Endothelial cell of umbilical vein (primary cell): Measurements from ENCODE around the gene ATP2B2. TPM values are rescaled to one million over a fixed set of nuclear protein-coding genes. Genes with fewer than 3 reads are reported as not detected.

Experiments
- BruUV-seq: library from RNA; stranded (reverse); fragments of 400-500 nt; replicated peaks from 2 replicates; lab custom pipeline; 2021; lab: Mats Ljungman, UMichigan
- CTCF ChIA-PET: fragments of 300-600, 350-600 bp; sonication (Branson Sonifier 250); formaldehyde crosslinking; loops from one replicate; lab custom pipeline; 2021; ENCODE audit warnings: antibody characterized with exemption, inconsistent platforms; lab: Charles Lee
- POLR2A ChIA-PET: fragments of 300-600, 350-600 bp; sonication (Branson Sonifier 250); formaldehyde crosslinking; loops from one replicate; lab custom pipeline; 2021; ENCODE audit warnings: antibody characterized with exemption, inconsistent platforms; lab: Charles Lee
- DNase-seq: peaks from one replicate; pipeline ENCODE4 v3.0.0-alpha.2; 2011; ENCODE audit warnings: low read depth, low spot score
- FAIRE-seq: peaks from 2 replicates; lab custom pipeline; 2011; peaks lifted over from hg19 to GRCh38; lab: Jason Lieb, UNC
- H2AFZ ChIP-seq: 2 replicates; pipeline ENCODE4 v1.6.0; 2012; ENCODE audit warnings: low read depth, low read length, control low read depth, inconsistent platforms
- H3K27ac ChIP-seq: 2 replicates; pipeline ENCODE4 v1.5.1; 2011; ENCODE audit warnings: low read depth, mild to moderate bottlenecking, control low read depth, low read length, moderate library complexity; ENCODE audit not compliant: insufficient read depth
- H3K27me3 ChIP-seq, 2 experiments: 2 replicates each; pipeline versions ENCODE4 v1.6.0 to v1.6.1; 2011; ENCODE audit warnings: low read length in 2 of 2, mixed read lengths in 1 of 2; ENCODE audit not compliant: control insufficient read depth in 2 of 2, insufficient read depth in 2 of 2
- H3K36me3 ChIP-seq, 2 experiments: 2 replicates in 1 of 2; 3 replicates in 1 of 2; pipeline ENCODE4 v1.5.1; 2011; ENCODE audit warnings: low read length in 2 of 2, mild to moderate bottlenecking in 1 of 2, moderate library complexity in 1 of 2; ENCODE audit not compliant: control insufficient read depth in 2 of 2, insufficient read depth in 2 of 2; ENCODE audit errors: extremely low read depth in 1 of 2
- H3K4me1 ChIP-seq: 3 replicates; pipeline ENCODE4 v1.5.1; 2011; ENCODE audit warnings: mild to moderate bottlenecking, low read length; ENCODE audit not compliant: control insufficient read depth, insufficient read depth; ENCODE audit errors: extremely low read depth
- H3K4me2 ChIP-seq: 2 replicates; pipeline ENCODE4 v1.6.1; 2011; ENCODE audit warnings: low read length, control low read depth, mixed read lengths; ENCODE audit not compliant: insufficient read depth
- H3K4me3 ChIP-seq, 3 experiments: fragments of 200-600 bp in 1 of 3; sonication (generic), shearing (Covaris generic) in 1 of 3; replicated peaks in 1 of 3; 2 replicates each; pipeline ENCODE4 v1.5.1; 2011 to 2016; ENCODE audit warnings: control low read depth in 3 of 3, low read length in 3 of 3, mild to moderate bottlenecking in 2 of 3, inconsistent platforms in 1 of 3, low read depth in 1 of 3, moderate library complexity in 1 of 3; ENCODE audit not compliant: insufficient read depth in 1 of 3
- H3K79me2 ChIP-seq: 2 replicates; pipeline ENCODE4 v1.6.0; 2012; ENCODE audit warnings: low read length, inconsistent platforms; ENCODE audit not compliant: control insufficient read depth, insufficient read depth
- H3K9ac ChIP-seq: replicated peaks from 2 replicates; pipeline ENCODE3; 2011; ENCODE audit warnings: low read length, control low read depth; ENCODE audit not compliant: insufficient read depth; ENCODE audit errors: extremely low read depth
- H3K9me1 ChIP-seq: replicated peaks from 3 replicates; pipeline ENCODE4 v1.6.0; 2011; ENCODE audit warnings: mild to moderate bottlenecking, low read length; ENCODE audit not compliant: control insufficient read depth, insufficient read depth; ENCODE audit errors: extremely low read depth
- H3K9me3 ChIP-seq: replicated peaks from 2 replicates; pipeline ENCODE4 v1.5.1; 2012; ENCODE audit warnings: low read length, inconsistent platforms; ENCODE audit not compliant: control insufficient read depth, insufficient read depth
- H4K20me1 ChIP-seq: replicated peaks from 2 replicates; pipeline ENCODE3; 2011; ENCODE audit warnings: mild to moderate bottlenecking, low read length; ENCODE audit not compliant: control insufficient read depth, insufficient read depth; ENCODE audit errors: extremely low read depth
- EZH2 ChIP-seq: IDR thresholded peaks from 2 replicates; pipeline ENCODE4 v1.6.1; 2012; ENCODE audit warnings: borderline replicate concordance, low read depth, mild to moderate bottlenecking, moderate library complexity, low read length, inconsistent platforms; ENCODE audit not compliant: severe bottlenecking
- FOS ChIP-seq: IDR thresholded peaks from 2 replicates; pipeline ENCODE4 v1.6.1; 2011; ENCODE audit warnings: mild to moderate bottlenecking, low read length, moderate library complexity, borderline replicate concordance; ENCODE audit not compliant: insufficient read depth
- GATA2 ChIP-seq: IDR thresholded peaks from 2 replicates; pipeline ENCODE4 v1.7.0; 2011; ENCODE audit warnings: low read depth, mild to moderate bottlenecking, moderate library complexity, mixed read lengths, low read length; ENCODE audit not compliant: insufficient read length, insufficient read depth
- JUN ChIP-seq: IDR thresholded peaks from 2 replicates; pipeline ENCODE4 v1.6.1; 2011; ENCODE audit warnings: borderline replicate concordance, low read depth; ENCODE audit not compliant: insufficient read length, insufficient read depth
- MYC ChIP-seq: IDR thresholded peaks from one replicate; pipeline ENCODE4 v1.6.1; 2011; ENCODE audit warnings: mild to moderate bottlenecking, low read depth, low read length
- POLR2A ChIP-seq: IDR thresholded peaks from 2 replicates; pipeline ENCODE4 v1.6.1; 2012; ENCODE audit warnings: low read depth, mild to moderate bottlenecking, control low read depth, low read length
- POLR2AphosphoS5 ChIP-seq: IDR thresholded peaks from 2 replicates; pipeline ENCODE4 v1.6.1; 2012; ENCODE audit warnings: low read depth, mild to moderate bottlenecking, control low read depth, low read length, moderate library complexity; ENCODE audit not compliant: insufficient read depth
- dilution Hi-C: fragments of 300-500 bp; cut with MboI; formaldehyde crosslinking; loops from one replicate; pipeline ENCODE4 v1.15.0; 2019; ENCODE audit warnings: low sequenced_read_pairs; ENCODE audit not compliant: extremely low pct_ligation_motif_present
- intact Hi-C: fragments of 100-400 bp; cut with micrococcal nuclease; formaldehyde crosslinking; loops from one replicate; pipeline ENCODE4 v1.10.0; 2022
- polyA plus RNA-seq, 4 experiments: library from polyadenylated mRNA; depleted of rRNA in 3 of 4; stranded (reverse) in 3 of 4; unstranded in 1 of 4; fragments of >200 nt; gene quantifications; 2 replicates each; pipeline versions ENCODE4 v1.2.1 to v1.2.3, GENCODE V29; 2011 to 2012; ENCODE audit warnings: missing spikeins in 1 of 4
- total RNA-seq: library from RNA; stranded (reverse); gene quantifications from 2 replicates; pipeline ENCODE4 v1.2.3, GENCODE V29; 2021
- TF ChIP-seq, protein P1 (sequence below): IDR thresholded peaks from 2 replicates; pipeline ENCODE4 v1.6.1; 2011; ENCODE audit not compliant: insufficient read depth, insufficient read length
- TF ChIP-seq, protein P2 (sequence below), 2 donors: IDR thresholded peaks; 1 replicate in 1 of 2; 2 replicates in 1 of 2; pipeline ENCODE4 v1.5.1; 2011; ENCODE audit warnings: low read length in 2 of 2, mild to moderate bottlenecking in 2 of 2, moderate library complexity in 2 of 2, control low read depth in 1 of 2, inconsistent platforms in 1 of 2, low read depth in 1 of 2; ENCODE audit not compliant: insufficient read depth in 1 of 2; ENCODE audit errors: extremely low read depth in 1 of 2

The ATP2B2 gene
- total and polyA plus RNA-seq, 2 donors (not counting 3 experiments of a cell fraction or from before 2014, with no cell fraction given) = not detected

GRCh38 chr3:10421996-10422395 lies 83.4 kb downstream of the ATP2B2 start:
- DNase-seq = no peak
- Histone ChIP-seq H3K27ac (no peak overlapping the region), H3K27me3 (no peaks in the 10 kb centered on the region), H3K4me2 (no peak overlapping the region), H3K9me1 (no peaks in the 10 kb centered on the region), H3K4me1 (no peaks in the 10 kb centered on the region), H3K9ac (no peak overlapping the region), H3K9me3 (no peaks in the 10 kb centered on the region), H3K4me3 (no peak overlapping the region), H3K79me2 (no peaks in the 10 kb centered on the region), H2AFZ (no peak overlapping the region), H3K36me3 (no peaks in the 10 kb centered on the region), H4K20me1 (no peaks in the 10 kb centered on the region)
- BruUV-seq = no TSS peak
- intact Hi-C loops = no loop called here
- CTCF ChIA-PET = no interaction called here
- TF ChIP-seq EZH2 (no peak), POLR2A (no peak), MYC (no peak), FOS (no peak), POLR2AphosphoS5 (no peak), JUN (no peak), GATA2 (no peak)
- TF ChIP-seq, protein P1, sequence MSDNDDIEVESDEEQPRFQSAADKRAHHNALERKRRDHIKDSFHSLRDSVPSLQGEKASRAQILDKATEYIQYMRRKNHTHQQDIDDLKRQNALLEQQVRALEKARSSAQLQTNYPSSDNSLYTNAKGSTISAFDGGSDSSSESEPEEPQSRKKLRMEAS = no peak
- TF ChIP-seq, protein P2, sequence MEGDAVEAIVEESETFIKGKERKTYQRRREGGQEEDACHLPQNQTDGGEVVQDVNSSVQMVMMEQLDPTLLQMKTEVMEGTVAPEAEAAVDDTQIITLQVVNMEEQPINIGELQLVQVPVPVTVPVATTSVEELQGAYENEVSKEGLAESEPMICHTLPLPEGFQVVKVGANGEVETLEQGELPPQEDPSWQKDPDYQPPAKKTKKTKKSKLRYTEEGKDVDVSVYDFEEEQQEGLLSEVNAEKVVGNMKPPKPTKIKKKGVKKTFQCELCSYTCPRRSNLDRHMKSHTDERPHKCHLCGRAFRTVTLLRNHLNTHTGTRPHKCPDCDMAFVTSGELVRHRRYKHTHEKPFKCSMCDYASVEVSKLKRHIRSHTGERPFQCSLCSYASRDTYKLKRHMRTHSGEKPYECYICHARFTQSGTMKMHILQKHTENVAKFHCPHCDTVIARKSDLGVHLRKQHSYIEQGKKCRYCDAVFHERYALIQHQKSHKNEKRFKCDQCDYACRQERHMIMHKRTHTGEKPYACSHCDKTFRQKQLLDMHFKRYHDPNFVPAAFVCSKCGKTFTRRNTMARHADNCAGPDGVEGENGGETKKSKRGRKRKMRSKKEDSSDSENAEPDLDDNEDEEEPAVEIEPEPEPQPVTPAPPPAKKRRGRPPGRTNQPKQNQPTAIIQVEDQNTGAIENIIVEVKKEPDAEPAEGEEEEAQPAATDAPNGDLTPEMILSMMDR (IDR thresholded peaks at IDR 0.05; ENCODE audit: extremely low read depth in 1 of 2, insufficient read depth in 1 of 2, low read depth in 1 of 2, low read length in 2 of 2) = no peak
- dilution Hi-C loops = no loop called here
- FAIRE-seq = no peak
- POLR2A ChIA-PET = no interaction called here
